Esophagus squamous epithelium (tissue), 5 donors: ENCODE measurements around the gene ACSF3. TPM values are rescaled to one million over a fixed set of nuclear protein-coding genes. Genes with fewer than 3 reads are reported as not detected.
A peak's percentile ranks its signal among the peaks of the same experiment; 100 is the strongest.

ENCODE experiments used
- DNase-seq: peaks from one replicate; lab custom pipeline; 2025; lab: John Stamatoyannopoulos, UW
- H3K27ac ChIP-seq, 4 donors: fragments of 200-600 bp; sonication (generic); one replicate each; pipeline ENCODE4 v1.5.1; 2016 to 2019; ENCODE audit warnings: mild to moderate bottlenecking in 1 of 4
- H3K27me3 ChIP-seq, 4 donors: fragments of 200-600 bp; sonication (generic); 1 replicate in 3 of 4; 2 replicates in 1 of 4; pipeline versions ENCODE4 v1.5.1 to v1.6.0; 2017 to 2021; ENCODE audit warnings: antibody characterized with exemption in 1 of 4
- H3K36me3 ChIP-seq, 3 donors: fragments of 200-600 bp; sonication (generic); one replicate each; pipeline ENCODE4 v1.5.1; 2016 to 2019
- H3K4me1 ChIP-seq, 3 donors: fragments of 200-600 bp; sonication (generic); one replicate each; pipeline ENCODE4 v1.5.1; 2017 to 2019
- H3K4me3 ChIP-seq, 4 donors: fragments of 200-600 bp; sonication (generic); 1 replicate in 3 of 4; 2 replicates in 1 of 4; pipeline ENCODE4 v1.5.1; 2016 to 2019; ENCODE audit warnings: mild to moderate bottlenecking in 2 of 4, moderate library complexity in 1 of 4
- H3K9me3 ChIP-seq, 3 donors: fragments of 200-600 bp; sonication (generic); one replicate each; pipeline ENCODE4 v1.5.1; 2016 to 2019
- POLR2A ChIP-seq, 4 donors: fragments of 450-650 bp; IDR thresholded peaks; one replicate each; pipeline ENCODE4 v1.6.1; 2017; ENCODE audit warnings: antibody characterized with exemption in 4 of 4, mild to moderate bottlenecking in 4 of 4, moderate library complexity in 3 of 4
- WGBS, 2 donors: methylation state at CpG; one replicate each; pipeline ENCODE4 v1.1.5; 2018; 5-methylcytosine and 5-hydroxymethylcytosine counted together
- intact Hi-C: fragments of 100-400 bp; cut with DNase I; formaldehyde crosslinking; loops from one replicate; pipeline ENCODE4 v1.15.0; 2022
- total RNA-seq, 4 donors: library from RNA; depleted of rRNA; stranded (reverse); fragments of >200 nt; gene quantifications; one replicate each; pipeline ENCODE4 v1.1.0, GENCODE V29; 2016
- TF ChIP-seq, protein P1 (sequence below), 6 experiments: fragments of 450-650 bp in 4 of 6; fragments of 200-600 bp in 2 of 6; sonication (generic) in 2 of 6; IDR thresholded peaks; one replicate each; pipeline ENCODE4 v1.5.1; 2016 to 2019; ENCODE audit warnings: antibody characterized with exemption in 6 of 6, mild to moderate bottlenecking in 4 of 6, moderate library complexity in 4 of 6
- donor health status: DM: yes; HTN: yes; CAD: no.

ACSF3 gene
- total RNA-seq, 4 donors from 2014 or later = 15.1 to 21.1 (median 17.4) TPM

DNA sequence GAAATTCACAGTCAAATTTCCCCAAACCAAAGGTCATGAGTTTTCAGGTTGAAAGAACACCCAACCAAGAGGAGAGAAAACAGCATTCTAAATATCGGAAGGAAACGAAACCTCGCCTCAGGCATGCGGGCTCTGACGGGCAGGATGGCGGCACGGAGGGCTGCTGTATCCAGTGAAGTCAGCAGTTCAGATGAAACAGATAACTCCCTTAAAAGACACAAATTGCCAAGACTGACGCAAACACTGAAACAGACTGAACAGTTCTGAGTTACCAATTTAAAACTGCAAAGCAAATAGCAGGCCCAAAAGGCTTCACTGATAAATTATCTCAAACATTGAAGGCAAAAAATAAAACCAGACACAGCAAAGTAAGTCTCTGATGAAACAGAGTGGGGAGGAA, 57.3 kb downstream of the ACSF3 start:
- Histone ChIP-seq H3K4me3 (no peak overlapping the region), H3K4me1 (peaks cover 24 to 40% (median 25%) of the 10 kb centered on the region in 3 donors), H3K36me3 (peaks cover 0 to 53% (median 5%) of the 10 kb centered on the region in 3 donors), H3K27me3 (no peaks in the 10 kb centered on the region), H3K27ac (no peak overlapping the region), H3K9me3 (no peaks in the 10 kb centered on the region)
- DNase-seq = no peak
- intact Hi-C loops = no loop called here
- WGBS, 2 donors = 92 to 94% methylated on average over 8 of the region's 8 CpGs
- TF ChIP-seq POLR2A (IDR thresholded peaks at IDR 0.05) = no peak
- TF ChIP-seq, protein P1, sequence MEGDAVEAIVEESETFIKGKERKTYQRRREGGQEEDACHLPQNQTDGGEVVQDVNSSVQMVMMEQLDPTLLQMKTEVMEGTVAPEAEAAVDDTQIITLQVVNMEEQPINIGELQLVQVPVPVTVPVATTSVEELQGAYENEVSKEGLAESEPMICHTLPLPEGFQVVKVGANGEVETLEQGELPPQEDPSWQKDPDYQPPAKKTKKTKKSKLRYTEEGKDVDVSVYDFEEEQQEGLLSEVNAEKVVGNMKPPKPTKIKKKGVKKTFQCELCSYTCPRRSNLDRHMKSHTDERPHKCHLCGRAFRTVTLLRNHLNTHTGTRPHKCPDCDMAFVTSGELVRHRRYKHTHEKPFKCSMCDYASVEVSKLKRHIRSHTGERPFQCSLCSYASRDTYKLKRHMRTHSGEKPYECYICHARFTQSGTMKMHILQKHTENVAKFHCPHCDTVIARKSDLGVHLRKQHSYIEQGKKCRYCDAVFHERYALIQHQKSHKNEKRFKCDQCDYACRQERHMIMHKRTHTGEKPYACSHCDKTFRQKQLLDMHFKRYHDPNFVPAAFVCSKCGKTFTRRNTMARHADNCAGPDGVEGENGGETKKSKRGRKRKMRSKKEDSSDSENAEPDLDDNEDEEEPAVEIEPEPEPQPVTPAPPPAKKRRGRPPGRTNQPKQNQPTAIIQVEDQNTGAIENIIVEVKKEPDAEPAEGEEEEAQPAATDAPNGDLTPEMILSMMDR (IDR thresholded peaks at IDR 0.05) = no peak

DNA sequence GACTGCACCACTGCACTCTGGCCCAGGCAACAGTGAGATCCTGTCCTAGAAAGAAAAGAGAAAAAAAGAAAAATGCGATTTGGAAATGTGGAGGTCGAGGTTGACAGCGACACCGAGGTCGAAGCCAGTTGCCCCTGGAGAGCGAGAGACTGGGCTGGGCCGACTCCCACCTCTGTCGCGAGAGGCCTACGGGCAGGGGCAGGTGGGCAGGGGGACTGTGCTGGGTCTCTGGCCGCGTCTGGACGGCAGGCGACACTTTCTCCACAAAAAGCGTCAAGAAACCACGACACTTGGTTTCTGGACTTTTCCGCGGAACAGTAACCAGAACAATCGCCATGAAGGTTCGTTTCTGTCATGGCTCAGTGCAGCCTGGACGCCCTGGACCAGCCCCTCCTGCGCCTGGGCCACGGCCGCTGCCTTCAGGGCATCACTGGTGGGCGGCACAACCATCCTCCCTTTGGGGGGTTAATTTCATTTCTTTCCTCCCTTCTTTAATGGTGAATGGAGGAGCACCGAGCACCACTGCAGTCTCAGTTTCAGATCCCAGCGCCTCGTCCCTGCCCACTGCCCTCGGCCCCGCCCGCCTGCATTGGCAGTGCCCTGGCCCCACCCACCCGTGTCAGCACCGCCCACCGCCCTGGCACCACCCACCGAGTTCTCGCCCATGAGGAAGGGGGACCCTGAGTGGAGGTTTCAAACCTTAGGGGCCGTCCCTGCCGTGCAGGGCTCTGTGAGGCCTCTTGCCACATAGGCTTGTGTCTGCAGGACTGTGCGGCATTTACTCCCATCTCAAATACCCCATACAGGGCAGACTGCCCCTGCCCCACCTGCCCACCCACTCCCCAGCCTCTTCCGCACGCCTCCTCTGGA, 59.4 kb downstream of the ACSF3 start:
- Histone ChIP-seq H3K27me3 (peaks cover 0 to 9% (median 0%) of the 10 kb centered on the region in 4 donors), H3K4me3 (no peak overlapping the region), H3K36me3 (peaks cover 0 to 41% (median 0%) of the 10 kb centered on the region in 3 donors), H3K27ac (no peak overlapping the region), H3K9me3 (no peaks in the 10 kb centered on the region), H3K4me1 (peaks cover 24 to 49% (median 25%) of the 10 kb centered on the region in 3 donors)
- intact Hi-C loops = no loop called here
- TF ChIP-seq, protein P1 (IDR thresholded peaks at IDR 0.05) = no peak
- no peak for TF ChIP-seq POLR2A (IDR thresholded peaks at IDR 0.05)
- WGBS, 2 donors = 86 to 89% methylated on average over 29 to 32 of the region's 41 CpGs
- no peak for DNase-seq

DNA sequence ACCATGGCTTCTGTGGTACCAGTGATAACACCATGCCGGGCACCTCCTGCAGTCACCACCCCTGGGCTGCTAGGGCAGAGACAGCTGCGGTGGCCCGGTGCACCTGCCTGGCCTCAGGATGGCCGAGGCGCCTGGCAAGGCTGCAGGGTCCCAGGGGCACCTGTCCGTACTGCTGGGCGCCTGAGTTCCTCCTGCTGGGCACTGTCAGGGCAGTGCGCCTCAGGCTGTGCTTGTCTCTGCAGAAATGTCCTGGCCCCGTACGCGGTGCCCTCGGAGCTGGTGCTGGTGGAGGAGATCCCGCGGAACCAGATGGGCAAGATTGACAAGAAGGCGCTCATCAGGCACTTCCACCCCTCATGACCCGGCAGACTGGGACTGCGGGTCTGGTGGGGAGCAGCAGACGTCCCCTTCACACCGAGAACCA, 60.2 kb downstream of the ACSF3 start:
- H3K36me3 ChIP-seq = peaks cover 0 to 34% (median 0%) of the 10 kb centered on the region in 3 donors
- H3K27ac ChIP-seq = no peak overlapping the region
- WGBS, 2 donors = no CpG with 5 or more reads among the region's 19 CpGs
- TF ChIP-seq POLR2A (IDR thresholded peaks at IDR 0.05) = no peak
- TF ChIP-seq, protein P1 (IDR thresholded peaks at IDR 0.05) = no peak
- peaks cover 0 to 9% (median 0%) of the 10 kb centered on the region in 4 donors for H3K27me3 ChIP-seq
- no peaks in the 10 kb centered on the region for H3K9me3 ChIP-seq
- peaks cover 24 to 49% (median 25%) of the 10 kb centered on the region in 3 donors for H3K4me1 ChIP-seq
- no peak overlapping the region for H3K4me3 ChIP-seq
- no peak for DNase-seq
- intact Hi-C loops = no loop called here

DNA sequence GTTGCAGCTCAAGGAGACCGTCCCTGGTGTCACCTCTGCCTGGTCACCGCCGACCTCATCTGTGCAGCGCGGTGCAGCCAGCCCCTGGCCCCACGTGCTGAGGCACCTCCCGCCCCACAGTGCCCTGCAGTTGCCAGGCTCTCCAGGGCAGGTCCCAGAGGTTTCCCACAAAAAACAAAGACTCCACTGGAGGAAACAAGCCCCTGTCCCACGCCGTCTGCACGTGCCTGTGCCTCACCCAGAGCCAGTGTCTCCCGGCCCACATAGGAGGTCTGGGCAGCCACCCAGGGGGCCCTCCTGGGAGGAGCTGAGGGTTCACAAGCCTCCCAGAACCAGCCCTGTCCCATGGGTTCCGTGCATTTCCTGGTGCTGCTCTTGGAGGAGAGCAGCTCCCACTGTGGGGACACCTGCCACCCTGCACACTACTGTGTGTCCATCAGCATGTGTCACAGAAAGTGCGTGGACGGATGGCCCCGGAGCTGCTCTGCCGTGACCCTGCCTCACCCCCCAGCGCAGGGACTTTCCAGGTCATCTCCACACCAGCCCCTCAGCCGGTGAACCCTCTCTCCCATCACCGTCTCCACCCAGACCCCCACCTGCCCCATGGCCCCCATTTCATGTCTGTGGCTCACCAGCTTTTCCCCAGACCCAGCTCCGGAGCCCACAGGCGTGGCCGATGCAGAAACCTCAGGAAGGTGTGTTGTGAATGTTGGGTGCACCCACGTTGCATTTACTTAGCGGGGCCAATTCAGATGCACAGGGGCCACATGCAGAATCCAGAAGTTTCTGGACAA, 60.9 kb downstream of the ACSF3 start:
- Histone ChIP-seq H3K4me1 (peaks cover 24 to 49% (median 25%) of the 10 kb centered on the region in 3 donors), H3K4me3 (no peak overlapping the region), H3K27ac (peak overlapping the region in 1 of 4 donors; percentile 29), H3K27me3 (peaks cover 0 to 14% (median 0%) of the 10 kb centered on the region in 4 donors), H3K36me3 (peaks cover 0 to 27% (median 0%) of the 10 kb centered on the region in 3 donors), H3K9me3 (no peaks in the 10 kb centered on the region)
- intact Hi-C loops = no loop called here
- TF ChIP-seq, protein P1 (IDR thresholded peaks at IDR 0.05) = no peak
- no peak for TF ChIP-seq POLR2A (IDR thresholded peaks at IDR 0.05)
- 25 to 27% methylated on average over 9 to 11 of the region's 24 CpGs for WGBS, 2 donors
- no peak for DNase-seq
